GM18498 (cell line): Measurements from ENCODE around the gene CPLX3.
"Not testable (repeated sequence)": the region's sequence is repeated elsewhere in the genome, so short reads cannot be mapped to it uniquely, and the experiment has no call there.

Experiments
- ATAC-seq: cut with Tn5 transposase; IDR thresholded peaks from one replicate; pipeline ENCODE4 v1.9.1; 2021; ENCODE audit warnings: mild to moderate bottlenecking, moderate library complexity; ENCODE audit not compliant: unreplicated experiment

Gene CPLX3, protein sequence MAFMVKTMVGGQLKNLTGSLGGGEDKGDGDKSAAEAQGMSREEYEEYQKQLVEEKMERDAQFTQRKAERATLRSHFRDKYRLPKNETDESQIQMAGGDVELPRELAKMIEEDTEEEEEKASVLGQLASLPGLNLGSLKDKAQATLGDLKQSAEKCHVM

DNA sequence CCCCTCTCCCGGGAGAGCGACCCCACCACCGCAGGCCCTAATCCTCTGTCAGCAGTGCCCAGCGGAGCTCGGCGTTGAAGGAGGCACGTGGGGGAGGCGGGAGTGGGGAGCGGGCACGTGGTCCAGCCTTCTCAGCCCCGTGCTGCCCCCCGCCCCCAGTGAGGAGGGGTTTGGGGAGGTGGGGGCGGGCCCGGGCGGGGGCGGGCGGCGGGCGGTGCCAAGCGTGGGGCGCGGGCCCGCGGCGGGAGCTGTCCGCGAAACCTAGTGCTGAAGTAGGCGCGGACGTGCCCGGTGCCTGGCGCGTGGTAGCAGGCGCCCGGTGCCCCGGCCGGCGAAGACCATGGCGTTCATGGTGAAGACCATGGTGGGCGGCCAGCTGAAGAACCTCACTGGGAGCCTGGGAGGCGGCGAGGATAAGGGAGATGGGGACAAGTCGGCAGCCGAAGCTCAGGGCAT lies at the start of gene CPLX3:
CPLX3 (plus strand) TSS at position 264 of the 456 bp plus-strand sequence; CDS start at position 341, 77 bp downstream.
- no peak for ATAC-seq

- peak; percentile 35 for ATAC-seq
Observed at GRCh38 chr15:74776821-74777768, 49.3 kb upstream of the CPLX3 start.

DNA sequence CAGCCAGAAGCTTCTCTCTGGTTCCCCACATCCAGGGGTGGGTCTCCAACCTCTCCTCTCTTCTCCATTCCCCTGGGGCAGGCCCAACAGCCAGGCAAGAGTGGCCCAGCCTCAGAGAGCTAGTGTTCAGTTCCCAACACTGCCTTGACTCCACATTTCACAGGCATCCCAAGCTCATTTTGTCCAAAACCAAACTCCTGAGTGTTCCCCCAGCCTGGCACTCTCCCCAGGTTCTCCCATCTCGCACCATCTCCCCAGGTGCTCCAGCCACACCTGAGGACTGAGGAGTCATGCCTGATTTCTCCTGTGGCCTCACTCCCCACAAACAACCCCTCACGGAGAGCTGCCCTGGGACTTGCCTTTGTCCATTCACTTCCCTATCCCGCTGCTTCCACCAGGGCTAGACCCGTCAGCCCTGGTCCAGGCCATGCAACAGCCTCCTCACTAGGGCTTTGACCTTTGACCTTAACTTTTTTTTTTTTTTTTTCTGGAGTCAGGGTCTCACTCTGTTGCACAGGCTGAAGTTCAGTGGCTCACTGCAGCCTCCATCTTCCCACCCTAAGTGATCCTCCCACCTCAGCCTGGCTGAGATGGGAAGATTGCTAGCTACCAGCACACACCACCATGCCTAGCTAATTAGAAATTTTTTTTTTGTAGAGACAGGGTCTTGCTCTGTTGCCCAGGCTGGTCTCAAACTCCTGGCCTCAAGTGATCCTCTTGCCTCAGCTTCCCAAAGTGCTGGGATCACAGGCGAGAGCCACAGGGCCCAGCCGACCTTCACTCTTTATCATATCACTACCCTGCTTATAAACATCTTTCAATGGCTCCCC lies 48.4 kb upstream of the CPLX3 start:
- peak; percentile 1 for ATAC-seq

DNA sequence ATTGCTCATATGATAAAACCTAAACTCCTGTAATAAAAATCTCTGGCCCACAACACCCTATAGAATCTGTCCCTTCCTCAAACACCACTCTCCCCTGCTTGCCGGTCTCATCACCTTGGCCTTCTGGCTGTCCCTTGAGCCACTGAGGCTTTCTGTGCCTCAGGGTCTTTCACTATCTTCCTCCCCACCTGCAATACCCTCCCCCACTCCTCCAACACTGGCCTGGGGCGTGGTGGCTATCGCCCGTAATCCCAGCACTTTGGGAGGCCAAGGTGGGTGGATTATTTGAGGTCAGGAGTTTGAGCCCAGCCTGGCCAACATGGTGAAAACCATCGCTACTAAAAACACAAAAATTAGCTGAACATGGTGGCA lies 47.8 kb upstream of the CPLX3 start:
- no peak for ATAC-seq

- no peak for ATAC-seq
Observed at GRCh38 chr15:74779162-74779648, 47.2 kb upstream of the CPLX3 start.

DNA sequence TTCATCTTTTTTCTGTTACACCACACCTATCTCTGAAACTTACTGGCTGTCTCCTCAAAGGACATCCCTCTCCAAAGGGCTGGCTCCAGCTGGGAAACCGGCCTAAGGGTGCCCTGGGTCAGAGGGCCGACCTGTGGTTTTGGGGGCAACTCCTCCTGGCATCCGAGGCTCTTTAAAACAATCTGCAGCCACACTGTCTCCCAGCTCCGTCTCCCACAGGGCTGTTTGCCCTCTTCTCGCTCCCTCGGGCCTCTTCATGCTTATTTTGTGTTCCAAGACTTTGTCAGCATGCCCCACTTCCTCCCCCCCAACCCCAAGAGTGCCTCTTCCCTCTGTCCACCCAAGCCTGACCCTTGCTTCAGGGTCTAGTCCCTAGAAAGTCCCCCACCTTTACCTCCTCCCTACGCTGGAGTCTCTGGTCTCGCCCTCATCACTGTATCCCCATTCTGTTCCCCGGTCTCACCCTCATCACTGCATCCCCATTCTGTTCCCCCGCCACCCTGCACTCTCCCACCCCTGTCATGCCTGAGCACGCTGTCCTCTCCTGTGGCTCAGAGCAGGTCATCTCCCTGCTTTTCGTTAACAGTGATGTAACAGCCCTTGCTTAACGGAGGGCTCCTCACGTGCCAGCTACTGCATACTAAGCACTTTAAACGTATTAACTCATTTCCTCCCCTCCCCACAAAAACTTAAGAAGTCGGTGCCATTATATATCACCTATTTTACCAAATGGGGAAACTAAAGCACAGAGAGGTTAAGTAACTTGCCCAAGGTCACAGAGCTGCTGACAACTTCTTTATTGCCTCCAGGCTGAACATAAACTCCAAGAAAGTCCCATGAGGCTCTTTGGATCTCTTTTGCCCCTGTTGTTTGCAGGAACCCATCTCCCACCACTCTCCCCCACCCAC lies 45.6 kb upstream of the CPLX3 start:
- no peak for ATAC-seq

- ATAC-seq, result peak; percentile 47
Observed at GRCh38 chr15:74781431-74782258, 44.8 kb upstream of the CPLX3 start, which contains the start of gene CSK. Gene CSK, plus strand, starts transcription at chr15:74782080. Its CDS starts 16,218 bp downstream, at chr15:74798298.

DNA sequence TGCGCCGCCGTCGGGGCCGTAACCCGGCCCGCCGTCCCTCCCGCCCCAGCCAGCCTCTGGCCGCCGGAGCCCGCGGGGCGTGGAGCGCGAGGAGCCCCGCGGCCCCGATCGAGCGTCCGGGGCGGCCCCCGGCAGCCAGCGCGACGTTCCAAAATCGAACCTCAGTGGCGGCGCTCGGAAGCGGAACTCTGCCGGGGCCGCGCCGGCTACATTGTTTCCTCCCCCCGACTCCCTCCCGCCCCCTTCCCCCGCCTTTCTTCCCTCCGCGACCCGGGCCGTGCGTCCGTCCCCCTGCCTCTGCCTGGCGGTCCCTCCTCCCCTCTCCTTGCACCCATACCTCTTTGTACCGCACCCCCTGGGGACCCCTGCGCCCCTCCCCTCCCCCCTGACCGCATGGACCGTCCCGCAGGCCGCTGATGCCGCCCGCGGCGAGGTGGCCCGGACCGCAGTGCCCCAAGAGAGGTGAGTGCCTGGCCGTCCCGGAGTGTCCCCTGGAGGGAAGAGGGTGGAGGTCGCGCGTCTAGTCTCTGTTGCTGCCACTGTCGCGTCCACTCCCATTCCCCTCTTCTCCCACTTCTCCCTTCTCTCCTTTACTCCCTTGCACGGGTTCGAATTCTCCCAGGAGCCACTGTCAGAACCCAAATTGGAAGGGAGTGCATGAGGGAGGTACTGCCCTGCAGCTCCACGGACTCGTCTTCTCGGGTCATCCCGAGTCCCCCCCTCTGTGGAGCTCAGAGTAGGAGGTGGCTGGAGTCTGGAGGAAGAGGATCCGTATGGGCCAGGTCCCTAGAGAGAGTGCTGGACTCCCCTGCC lies 44.0 kb upstream of the CPLX3 start:
- ATAC-seq, result peak; percentile 20

DNA sequence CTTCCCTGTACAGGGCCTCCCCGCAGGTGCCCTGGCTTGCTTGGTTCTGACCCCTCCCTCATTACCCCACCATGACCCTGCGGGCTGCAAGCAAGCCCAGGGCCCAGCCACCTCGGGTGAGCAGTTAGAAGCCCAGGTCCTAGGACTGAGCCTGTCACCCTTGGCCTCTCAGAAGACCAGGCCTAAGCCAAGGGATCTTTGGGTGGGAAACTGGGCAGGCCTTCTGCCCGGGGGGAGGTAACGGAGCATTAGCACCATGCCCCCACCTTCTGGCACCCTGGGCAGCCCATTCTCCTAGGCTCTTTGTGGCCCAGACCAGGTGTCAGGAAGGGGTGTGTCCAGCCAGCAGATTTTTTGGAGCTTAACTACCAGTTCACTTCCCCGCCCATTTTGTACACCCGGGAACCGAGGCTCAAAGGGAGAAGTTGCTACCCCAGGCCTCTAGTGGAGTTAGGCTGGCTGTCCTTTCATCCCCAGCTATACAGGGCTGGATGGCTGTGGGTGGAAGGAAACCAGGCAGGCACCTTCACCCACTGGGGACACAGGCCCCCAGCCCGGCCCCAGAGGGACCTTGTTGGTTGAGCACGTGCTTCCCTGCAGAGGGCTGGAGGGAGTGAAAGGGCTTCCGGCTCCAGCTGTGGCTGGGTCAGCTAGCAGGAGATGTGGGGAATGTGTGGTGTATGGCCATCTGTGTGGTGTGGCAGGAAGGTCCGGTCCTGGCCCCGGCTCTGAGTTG lies 43.2 kb upstream of the CPLX3 start:
- ATAC-seq, result no peak

GRCh38 chr15:74783808-74784175 lies 42.6 kb upstream of the CPLX3 start:
- ATAC-seq, result no peak

DNA sequence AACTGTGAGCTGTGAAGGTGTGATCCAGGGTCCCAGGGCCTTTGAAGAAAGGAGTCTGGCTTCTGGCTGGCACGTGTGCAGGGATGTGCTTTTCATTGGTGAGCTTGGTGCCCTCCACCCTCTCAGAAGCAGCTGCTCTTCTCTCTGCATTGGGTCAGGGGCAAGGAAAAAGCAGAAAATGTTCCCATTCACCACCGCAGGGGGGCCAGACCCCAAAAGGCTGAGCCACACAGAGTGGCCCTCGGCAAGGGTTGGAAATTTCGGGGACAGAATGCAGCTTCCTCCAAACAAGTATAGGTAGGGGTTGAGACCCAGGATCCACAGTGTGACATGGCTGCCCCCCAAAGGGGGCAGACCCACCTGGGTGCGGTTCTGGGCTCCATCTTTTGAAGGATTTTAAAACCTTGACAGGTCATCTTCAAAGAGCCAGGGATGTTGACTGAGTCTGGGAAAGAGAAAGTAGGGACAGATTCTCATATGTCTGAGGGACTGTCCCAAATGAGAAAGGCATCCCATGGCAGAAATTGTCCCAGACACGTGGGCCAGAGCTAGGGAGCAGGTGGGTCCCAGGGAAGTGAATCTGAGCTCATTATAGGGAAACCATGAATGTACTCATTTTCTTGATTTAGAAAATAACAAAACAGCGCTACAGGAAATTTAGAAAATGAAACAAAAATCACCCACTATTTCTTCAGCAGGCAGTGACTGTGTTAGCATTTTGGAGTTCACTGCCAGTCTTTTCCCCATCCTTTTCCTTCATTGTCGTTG lies 41.8 kb upstream of the CPLX3 start:
- ATAC-seq, result no peak

GRCh38 chr15:74785194-74786032 lies 41.0 kb upstream of the CPLX3 start:
- no peak for ATAC-seq

- ATAC-seq, result not testable (repeated sequence)
Observed at GRCh38 chr15:74786081-74786480, 40.3 kb upstream of the CPLX3 start.

GRCh38 chr15:74786551-74787165 lies 39.8 kb upstream of the CPLX3 start:
- ATAC-seq, result no peak

- ATAC-seq, result peak; percentile 52
Observed at GRCh38 chr15:74787251-74788041, 39.0 kb upstream of the CPLX3 start.
